ENCODE results near the gene CD22.

Gene CD22

DNA sequence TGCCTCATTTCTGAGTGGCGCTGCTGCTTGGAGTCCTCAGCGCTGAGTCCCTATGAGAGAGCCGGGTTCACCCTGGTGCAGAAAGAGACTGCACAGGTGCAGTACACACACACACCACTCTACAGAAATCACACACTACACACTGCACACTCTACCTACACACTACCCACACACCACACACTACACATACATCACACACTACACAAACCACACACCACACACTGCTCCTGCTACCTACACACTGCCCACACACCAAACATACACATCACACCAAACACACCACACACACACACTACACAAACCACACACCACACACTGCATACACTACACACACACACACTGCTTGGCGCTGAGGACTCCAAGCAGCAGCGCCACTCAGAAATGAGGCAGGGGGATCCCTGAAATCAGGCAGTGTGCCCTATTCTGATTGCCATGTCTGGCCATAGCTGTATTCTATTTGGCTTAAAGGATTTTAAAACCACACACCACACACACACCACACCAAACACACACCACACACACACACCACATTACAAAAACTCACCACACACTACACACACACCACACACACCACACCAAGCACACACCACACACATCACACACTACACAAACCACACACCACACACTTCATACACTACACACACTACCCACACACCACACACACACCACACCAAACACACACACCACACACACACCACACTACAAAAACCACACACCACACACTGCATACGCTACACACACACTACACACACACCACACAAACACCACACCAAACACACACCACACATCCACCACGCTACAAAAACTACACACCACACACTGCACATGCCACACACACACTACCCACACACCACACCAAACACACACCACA is 32.1 kb upstream of the CD22 start:
- no peak for DNase-seq

DNA sequence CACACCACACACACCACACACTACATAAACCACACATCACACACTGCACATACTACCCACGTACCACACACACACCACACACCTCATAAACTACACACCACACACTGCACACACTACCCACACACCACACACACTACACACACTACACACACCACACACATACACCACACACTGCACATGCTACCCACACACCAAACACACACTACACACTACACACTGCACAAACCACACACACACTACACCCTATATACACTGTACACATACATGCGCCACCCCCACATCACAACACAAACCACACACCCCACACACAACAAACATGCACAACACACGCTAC is 31.5 kb upstream of the CD22 start:
- no peak for DNase-seq

DNA sequence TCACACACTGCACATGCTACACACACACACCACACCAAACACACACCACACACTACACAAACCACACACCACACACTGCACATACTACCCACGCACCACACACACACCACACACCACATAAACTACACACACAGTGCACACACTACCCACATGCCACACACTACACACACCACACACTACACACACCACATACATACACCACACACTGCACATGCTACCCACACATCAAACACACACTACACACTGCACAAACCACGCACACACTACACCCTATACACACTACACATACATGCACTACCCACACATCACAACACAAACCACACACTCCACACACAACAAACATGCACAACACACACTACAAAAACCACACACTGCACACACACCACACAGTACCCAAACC is 31.1 kb upstream of the CD22 start:
- no peak for DNase-seq

DNA sequence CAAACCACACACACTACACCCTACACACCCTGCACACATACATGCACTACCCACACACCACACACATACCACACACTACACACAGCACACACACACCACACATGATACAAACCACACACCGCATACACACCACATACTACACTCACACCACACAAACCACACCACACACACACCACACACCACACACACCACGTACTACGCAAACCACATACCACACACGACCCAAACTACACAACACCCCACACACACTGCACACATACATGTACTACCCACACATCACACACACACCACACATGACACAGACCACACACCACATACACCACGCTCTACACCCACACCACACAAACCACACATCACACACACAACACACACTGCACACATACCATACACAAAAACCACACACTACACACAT is 30.4 kb upstream of the CD22 start:
- DNase-seq: no peak

DNA sequence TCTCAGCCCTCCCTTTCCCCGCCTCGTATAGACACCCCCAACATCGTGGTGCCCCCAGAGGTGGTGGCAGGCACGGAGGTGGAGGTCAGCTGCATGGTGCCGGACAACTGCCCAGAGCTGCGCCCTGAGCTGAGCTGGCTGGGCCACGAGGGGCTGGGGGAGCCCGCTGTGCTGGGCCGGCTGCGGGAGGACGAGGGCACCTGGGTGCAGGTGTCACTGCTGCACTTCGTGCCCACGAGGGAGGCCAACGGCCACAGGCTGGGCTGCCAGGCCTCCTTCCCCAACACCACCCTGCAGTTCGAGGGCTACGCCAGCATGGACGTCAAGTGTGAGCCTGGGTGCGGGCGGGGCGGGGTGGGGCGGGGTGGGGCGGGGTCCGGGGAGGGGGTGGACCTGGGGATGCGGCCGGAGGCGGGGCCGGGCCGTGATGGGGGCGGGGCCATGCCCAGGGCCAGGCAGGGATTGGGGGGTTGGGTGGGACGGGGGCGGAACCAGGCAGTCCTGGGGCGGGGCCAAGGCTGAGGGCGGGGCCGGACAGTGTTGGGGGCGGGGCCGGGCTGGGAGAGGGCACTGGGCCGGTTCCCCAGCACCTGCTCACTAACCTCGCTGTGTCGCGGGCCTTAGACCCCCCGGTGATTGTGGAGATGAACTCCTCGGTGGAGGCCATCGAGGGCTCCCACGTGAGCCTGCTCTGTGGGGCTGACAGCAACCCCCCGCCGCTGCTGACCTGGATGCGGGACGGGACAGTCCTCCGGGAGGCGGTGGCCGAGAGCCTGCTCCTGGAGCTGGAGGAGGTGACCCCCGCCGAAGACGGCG is 29.3 kb upstream of the CD22 start:
- DNase-seq: no peak

DNA sequence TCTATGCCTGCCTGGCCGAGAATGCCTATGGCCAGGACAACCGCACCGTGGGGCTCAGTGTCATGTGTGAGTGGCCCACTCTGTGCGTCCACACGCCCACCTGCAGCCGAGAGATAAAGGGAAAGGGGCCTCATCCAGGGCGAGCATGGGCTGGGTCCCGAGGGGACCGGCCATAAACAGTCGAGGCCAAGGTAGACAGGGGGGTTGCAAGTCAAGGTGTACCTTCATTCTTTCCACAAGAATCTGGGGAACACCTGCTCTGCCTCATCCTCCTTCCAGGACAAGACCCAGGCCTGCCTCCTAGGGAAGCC is 28.7 kb upstream of the CD22 start:
- DNase-seq: no peak

DNA sequence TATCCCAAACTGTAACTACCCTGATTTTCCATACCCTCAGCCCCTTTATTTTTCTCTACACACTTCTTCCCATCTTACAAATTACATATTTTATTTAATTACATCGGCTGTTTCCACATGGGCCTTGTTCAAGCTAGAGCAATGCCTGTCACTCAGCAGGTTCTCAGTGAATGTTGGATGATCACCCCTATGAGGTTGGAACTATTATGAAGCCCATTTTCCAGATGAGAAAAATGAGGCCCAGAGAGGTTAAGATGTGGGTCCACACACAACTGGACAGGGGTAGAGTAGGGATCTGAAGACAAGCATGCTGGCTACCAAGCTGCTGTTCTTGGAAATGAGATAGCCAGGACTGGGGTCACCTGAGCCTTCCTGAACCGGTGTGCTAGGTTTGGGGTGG is 27.0 kb upstream of the CD22 start:
- DNase-seq: no peak

DNA sequence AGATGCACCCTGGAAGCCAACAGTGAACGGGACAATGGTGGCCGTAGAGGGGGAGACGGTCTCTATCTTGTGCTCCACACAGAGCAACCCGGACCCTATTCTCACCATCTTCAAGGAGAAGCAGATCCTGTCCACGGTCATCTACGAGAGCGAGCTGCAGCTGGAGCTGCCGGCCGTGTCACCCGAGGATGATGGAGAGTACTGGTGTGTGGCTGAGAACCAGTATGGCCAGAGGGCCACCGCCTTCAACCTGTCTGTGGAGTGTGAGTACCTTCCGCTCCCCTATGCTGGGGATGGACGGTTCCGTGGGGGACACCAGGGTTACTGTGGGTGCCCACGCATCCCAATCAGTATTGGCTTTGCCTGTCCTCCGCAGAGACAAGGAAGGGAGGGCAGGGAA is 26.5 kb upstream of the CD22 start:
- no peak for DNase-seq

DNA sequence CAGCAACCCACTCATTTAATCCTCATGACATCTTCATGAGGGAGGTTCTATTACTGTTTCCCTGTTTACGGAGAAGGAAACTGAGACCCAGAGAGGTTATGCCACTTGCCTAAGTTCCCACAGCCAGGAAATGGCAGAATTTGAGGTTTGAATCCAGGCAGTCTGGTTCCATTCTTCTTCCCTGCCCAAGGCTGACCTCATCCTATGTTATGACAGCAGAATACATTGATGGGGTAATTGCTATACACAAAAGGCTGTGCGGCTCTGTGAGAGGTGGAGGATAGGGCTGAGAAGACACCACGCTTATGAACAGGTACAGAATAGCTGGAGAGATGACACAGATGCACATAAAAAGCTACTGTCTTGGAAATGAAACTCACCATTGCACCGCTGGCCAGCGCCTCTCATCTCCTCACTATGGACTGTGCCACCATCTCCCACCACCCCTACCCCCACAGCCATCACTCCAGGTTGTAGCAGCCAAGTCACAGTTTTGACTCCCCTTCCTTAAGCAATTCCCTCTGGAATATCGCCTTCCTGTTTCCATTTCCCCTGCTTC is 25.6 kb upstream of the CD22 start:
- DNase-seq: no peak

DNA sequence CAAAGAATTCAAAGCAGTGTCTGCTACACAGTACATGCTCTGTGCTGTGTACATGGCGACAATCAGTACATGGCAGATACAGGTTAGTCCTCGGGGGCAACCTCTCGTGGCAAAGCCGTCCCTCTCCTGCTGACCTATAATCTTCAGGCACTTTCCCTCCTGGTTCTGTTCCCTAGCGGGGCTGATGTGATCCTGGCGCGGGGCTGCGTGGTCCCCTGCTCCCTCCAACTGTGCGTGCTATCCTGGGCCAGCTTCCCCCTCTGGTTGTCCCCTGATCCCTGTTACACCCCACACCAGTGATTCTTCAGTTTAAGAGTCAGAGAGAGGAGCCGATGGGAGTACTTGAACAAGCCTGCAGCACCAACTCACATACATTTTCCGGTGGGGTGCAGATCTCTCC is 25.0 kb upstream of the CD22 start:
- no peak for DNase-seq

DNA sequence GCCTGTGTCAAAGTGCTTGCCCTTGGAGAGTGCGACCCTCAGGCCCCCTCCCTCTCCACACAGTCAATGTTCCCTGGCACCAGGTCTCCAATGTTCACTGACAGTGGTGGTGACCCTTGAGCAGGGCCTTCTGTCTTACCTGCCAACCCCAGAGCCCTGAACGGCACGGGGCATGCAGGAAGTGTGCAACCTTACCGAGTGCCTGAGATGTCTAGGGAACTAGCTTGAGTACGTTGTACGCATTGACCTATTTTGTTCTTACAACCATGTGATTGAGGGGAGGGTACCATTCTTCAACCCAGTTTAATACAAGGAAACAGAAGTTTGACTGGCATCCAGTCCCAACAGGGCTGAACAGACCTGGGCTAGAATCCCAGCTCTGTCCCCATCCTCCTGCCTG is 23.8 kb upstream of the CD22 start:
- no peak for DNase-seq

DNA sequence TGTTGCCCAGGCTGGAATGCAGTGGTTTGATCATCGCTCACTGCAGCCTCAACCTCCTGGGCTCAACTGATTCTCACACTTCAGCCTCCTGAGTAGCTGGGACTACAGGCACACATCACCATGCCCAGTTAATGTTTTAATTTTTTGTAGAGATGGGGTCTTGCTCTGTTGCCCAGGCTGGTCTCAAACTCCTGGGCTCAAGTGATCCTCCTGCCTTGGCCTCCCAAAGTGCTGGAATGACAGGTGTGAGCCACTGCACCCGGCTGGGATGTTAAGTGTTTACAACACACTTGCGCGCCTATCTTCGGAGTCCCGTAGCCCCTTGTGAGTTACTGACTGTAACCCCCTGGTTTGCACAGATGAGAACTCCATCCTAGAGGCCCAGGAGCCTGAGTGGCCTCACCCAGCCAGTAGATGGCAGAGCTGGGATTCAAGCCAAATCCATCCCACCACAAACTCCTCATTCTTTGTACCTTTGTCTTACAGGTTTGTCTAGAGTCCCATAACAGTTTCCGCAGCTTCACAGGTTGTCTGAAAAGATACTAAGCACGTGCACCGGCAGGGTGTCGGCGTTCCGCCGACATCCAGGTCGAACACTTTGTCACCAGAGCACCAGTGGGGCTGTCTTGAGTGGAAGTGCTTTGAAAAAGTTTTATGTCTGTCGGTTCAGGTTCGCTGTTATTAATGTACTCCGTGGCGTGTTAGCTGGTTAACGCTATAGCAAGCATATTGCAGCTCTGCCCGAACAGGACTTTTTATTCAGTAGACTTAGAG is 22.3 kb upstream of the CD22 start:
- DNase-seq: no peak

DNA sequence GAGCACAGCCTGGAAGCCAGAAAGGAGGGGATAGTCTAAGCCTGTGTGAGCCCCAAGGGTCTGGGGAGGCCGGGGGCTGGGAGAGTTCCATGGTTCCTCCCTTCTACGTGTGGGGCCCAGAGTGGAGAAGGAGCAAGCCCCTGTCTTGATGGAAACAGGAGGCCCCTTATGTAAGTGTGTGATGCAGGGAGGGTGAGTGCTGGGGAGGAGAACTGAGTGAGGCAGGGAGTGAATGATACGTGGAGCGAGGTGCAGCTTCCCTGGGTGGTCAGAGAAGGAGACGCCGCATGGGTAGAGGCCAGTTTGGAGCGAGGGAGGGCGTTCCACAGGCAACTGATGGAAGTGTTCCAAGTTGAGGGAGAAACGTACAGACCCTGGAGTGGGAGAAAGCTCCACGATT is 21.1 kb upstream of the CD22 start:
- DNase-seq: no peak

DNA sequence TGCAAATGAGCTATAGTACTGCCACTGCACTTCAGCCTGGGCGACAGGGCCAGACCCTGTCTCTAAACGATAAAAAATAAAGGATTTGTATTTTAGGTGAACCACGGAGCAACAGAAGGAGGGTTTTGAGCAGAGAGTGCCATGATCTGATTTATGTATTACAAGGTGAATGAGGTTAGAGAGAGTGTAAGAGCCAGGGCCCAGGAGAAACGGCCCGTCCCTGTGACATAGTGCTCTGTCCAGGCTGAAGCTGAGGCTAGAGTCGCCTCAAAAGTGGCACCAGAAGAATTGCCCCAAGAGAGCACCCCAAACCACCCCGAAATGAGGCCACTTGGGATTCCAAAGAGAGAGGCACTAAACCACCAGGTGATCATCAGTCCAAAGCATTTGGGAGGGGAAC is 20.1 kb upstream of the CD22 start:
- DNase-seq: no peak

DNA sequence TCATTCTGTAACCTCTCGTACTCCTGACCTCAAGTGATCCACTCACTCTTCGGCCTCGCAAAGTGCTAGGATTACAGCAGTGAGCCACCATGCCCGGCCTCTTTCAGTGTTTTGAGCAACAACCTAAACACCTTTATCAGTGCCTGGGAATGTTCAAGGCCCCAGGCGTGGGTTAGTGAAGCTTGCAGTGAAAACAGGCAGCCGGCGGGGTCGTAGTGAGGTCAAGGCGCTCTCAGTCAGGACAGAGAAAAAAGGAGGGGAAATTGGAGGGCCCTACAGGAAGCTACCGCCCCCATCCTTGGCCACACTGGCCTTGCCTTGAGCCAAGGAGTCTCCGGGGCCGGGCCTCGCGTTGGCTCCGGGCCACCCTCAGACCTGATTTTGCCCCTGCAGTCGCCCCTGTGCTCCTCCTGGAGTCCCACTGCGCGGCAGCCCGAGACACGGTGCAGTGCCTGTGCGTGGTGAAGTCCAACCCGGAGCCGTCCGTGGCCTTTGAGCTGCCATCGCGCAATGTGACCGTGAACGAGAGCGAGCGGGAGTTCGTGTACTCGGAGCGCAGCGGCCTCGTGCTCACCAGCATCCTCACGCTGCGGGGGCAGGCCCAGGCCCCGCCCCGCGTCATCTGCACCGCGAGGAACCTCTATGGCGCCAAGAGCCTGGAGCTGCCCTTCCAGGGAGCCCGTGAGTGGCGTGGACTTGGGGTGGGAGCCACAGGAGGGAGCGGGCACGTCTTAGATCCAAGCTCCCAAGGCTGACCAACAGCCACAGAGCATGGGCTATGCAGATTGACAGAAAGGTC is 19.3 kb upstream of the CD22 start:
- no peak for DNase-seq

DNA sequence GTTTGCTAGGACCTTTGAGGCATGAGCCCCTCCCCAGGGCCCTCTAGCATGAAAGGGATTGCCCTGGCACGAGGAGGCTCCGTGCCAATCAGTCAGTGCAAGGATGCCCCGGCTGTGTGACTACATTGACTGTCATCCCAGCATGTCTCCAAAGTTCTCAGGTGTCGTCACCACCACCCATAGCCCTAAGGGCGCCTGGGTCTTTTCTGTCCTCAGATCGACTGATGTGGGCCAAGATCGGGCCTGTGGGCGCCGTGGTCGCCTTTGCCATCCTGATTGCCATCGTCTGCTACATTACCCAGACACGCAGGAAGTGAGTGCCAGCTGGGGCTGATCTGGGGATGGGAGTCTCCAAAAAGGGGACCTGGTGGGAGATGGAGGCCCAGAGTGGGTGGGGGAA is 18.7 kb upstream of the CD22 start:
- no peak for DNase-seq

DNA sequence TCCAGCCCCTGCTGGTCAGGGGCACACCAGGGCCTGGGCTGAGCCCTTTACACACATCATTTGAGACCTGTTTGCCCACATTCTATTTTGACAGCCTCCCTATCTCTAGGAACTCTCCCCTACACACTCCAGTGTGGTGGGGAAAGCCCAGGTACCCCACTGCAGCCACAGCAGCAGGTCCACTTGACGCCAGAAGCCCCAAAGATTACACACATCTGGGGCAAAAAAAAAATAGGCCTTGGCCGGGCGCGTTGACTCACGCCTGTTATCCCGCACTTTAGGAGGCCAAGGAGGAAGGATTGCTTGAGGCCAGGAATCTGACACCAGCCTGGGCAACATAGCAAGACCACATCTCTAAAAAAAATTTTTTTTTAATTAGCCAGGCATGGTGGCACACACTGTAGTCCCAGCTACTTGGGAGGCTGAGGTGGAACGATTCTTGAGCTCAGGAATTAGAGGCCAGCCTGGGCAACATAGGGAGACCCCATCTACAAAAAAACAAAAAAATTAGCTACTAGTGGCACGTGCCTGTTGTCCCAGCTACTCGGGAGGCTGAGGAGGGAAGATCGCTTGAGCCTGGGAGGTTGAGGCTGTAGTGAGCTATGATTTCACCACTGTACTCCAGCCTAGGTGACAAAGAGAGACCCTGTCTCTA is 18.0 kb upstream of the CD22 start:
- DNase-seq: no peak

DNA sequence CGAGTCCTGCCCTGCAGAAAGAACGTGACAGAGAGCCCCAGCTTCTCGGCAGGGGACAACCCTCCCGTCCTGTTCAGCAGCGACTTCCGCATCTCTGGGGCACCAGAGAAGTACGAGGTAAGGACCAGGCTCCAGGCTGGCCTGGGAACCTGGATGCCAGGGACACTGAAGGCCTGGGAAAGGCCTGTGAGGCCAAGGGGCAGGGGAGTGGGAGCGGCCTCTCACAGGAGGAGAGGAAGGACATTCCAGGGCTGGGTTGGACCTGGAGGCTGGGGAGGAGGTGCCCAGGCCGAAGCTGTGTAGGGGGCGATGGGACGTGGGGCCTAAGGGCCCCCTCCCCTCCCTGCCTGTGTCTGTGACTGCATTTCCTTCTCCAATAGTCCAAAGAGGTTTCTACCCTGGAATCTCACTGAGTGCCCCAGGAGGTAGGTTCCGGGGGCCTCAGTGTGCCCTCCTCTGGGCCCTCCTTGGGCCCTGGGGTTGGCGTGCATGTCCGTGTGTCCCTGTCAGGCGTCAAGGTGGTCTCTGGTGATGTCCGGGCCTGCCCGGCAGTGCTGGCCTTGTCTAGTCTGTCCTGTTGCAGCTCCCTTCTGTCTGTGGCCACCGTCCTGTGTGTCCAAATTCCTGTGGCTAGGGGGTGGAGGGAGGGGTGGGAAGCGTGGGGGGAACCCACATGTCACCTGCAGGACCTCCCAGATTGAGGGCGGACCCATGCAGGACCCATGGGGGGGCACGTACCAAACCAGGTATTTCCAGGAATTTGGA is 16.9 kb upstream of the CD22 start:
- no peak for DNase-seq

DNA sequence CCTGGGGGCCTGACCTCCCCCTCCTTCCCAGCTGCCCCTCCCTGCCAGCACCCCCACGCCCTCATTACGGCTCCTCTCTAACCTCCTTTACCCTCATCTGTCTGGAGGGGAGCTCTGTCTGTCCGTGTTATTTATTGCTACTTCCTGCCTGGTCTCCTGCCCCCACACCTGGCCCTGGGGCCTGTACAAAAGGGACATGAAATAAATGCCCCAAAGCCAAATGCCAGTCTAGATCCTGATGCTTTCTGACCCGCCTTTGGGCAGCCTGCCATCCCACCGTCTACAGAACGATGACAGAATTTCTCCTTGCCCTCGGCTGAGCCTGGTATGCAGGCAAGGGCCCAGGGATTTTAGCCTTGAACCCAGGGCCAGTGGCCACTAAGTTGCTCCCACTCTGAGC is 15.4 kb upstream of the CD22 start:
- no peak for DNase-seq

DNA sequence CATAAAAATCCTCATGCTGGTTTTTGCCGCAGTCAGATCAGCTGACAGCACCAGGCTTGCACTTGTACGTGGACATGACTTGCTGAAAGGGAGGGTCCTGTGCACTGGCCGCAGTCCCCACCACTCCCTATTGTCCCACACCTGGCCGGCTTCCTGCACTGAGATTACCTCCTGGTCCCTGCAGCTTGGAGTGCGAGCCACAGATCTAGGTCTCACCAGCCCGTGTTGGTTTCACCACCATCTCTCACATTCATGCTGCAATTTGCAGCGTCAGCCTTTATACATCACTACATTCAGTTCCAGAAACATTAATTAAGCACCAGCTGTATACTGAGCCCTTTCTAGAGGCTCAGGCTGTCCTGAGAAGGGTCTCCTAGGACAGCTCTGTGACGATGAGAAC is 15.0 kb upstream of the CD22 start:
- DNase-seq: no peak

DNA sequence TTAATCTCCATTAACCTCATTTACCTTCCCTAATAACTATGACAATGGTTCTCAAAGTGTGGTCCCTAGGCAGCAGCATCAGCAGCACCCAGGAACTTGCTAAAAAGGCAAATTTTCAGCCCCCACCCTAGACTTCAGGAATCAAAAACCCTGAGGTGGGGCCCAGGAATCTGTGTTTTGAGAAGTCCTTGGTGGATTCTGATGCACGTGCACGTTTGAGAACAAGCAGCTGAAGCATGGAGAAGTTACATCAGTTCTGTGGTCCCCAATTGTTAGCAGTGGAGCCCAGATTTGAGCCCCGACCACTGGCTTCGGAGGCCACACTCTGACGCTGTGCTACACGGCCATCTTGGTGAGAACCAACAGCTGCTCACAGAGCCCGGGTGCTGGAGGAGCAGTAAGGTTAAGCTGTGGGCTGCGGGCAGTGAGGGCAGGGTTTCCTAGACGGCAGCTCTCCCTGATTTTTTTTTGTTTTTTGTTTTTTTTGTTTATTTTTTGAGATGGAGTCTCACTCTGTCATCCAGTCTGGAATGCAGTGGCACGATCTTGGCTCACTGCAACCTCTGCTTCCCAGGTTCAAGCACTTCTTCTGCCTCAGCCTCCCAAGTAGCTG is 14.0 kb upstream of the CD22 start:
- no peak for DNase-seq
